ENCODE data around the gene PPP1R14B.

The PPP1R14B gene

DNA sequence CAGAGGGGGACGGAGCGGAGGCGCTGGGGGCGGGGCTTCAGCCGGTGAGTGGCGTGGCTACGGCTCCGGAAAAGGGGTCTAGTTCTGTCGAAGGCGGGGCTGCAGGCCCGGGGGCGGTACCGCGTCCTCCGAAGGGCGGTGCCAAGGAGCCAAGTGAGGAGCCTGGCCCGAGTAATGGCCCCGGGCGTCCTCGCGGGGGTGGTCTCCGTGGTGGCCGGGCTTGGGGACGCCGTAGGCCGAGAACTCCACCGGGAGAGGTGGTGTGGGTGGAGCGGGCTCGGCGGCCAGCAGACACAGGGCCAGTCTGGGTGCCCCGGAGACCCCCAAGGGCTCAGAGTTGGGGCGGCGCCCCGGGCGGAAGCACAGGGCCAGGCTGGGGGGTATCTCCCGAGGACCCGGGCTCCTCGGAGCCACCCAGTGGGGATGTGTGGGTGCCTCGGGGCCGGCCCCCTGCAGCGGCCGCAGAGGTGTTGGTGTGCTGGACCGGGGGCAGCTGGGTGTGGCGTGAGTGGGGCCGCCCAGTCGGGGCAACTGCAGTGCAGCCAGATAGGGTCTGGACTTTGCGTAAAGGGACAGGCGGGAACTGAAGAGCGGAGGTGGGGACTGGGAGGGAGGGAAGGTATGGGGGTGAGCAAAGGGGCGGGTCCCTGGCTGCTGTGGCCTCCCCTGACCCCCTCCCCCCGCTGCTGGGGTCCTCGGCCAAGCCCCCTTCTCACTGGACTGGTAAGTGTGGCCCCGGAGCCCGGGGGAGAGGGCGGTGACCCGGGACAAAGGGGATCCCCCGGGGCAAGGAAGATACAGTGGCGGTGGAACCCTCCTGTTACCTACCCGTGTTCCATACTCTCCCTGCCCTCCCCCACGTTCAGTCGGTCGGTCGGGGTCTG, 5.0 kb downstream of the PPP1R14B start:
- Histone ChIP-seq H3K27me3 (ENCODE audit: insufficient read depth, low read length) (no peaks in the 10 kb centered on the region), H2AFZ (ENCODE audit: low read length, unreplicated experiment) (no peak overlapping the region), H3K4me3 (ENCODE audit: low read depth, low read length) (peak overlapping the region; percentile 84), H3K27ac (ENCODE audit: low read depth, low read length) (peak overlapping the region; percentile 41), H3K4me1 (ENCODE audit: control insufficient read depth, insufficient read depth, low read length, unreplicated experiment) (peaks cover 35% of the 10 kb centered on the region), H3K79me2 (ENCODE audit: control insufficient read depth, insufficient read depth, low read length, unreplicated experiment) (peaks cover 37% of the 10 kb centered on the region), H3K36me3 (ENCODE audit: insufficient read depth, low read length) (no peaks in the 10 kb centered on the region)

DNA sequence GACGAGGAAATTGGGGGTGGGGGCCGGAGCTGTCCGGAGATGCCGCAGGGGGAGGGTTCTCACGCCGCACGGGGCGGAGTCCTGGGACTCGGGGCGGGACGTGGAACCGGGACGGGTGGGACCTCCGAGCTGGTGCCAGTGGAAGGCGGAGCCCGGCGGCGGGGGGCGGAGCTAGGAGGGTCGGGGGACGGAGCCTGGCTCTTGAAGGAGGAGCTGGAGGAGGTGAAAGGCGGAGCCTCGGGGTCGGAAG, 5.6 kb downstream of the PPP1R14B start:
- peak overlapping the region; percentile 88 for H3K27ac ChIP-seq (ENCODE audit: low read depth, low read length)

DNA sequence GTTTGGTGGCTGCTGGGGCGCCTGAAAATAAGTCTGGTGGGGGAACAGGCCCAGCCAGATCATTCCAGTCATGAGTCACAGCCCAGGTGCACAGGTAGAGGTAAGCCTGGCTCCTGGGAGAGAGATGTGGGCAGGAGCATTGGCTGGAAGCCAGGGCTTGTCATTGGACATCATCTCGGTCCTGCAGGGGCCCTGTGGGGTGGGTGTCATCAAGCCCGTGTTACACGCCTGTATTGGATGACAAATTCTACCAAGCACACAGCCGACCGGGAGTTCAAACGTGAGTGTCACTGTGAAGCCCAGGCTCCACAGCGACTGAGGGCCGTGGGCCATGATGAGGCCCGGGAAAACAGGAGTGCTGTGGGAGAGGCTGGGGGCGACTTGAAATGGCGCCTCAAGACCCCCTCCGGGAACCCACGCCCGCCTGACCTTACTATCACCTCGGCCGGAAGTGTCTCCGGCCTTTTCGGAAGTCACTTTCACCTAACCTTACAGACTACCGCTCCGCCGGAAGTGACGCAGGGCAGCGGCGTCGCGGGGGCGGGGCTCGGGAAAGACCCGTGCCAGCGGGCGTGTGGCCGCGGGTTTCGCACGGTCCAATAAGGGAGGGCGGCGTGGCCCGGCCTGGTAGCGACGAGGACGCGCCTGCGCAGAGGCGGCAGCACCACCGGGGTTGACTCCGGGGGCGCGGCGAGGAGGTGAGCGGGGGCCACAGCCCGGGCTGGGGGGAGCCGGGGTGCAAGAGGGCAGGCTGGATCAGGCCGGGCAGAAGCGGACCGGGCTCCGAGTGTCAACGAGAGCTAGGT, 6.1 kb downstream of the PPP1R14B start, which contains the start of gene FKBP2:
Gene FKBP2 (plus strand): TSS at position 661 of the 806 bp plus-strand sequence. CDS start 1,293 bp downstream, outside the sequence.
- Histone ChIP-seq H3K79me2 (ENCODE audit: control insufficient read depth, insufficient read depth, low read length, unreplicated experiment) (peaks cover 33% of the 10 kb centered on the region), H3K4me3 (ENCODE audit: low read depth, low read length) (peak within 1 kb of the TSS; percentile 84), H3K4me1 (ENCODE audit: control insufficient read depth, insufficient read depth, low read length, unreplicated experiment) (peaks cover 35% of the 10 kb centered on the region), H2AFZ (ENCODE audit: low read length, unreplicated experiment) (peak within 1 kb of the TSS; percentile 19), H3K27me3 (ENCODE audit: insufficient read depth, low read length) (no peaks in the 10 kb centered on the region), H3K36me3 (ENCODE audit: insufficient read depth, low read length) (no peaks in the 10 kb centered on the region), H3K27ac (ENCODE audit: low read depth, low read length) (peak within 1 kb of the TSS; percentile 88)

More for the DNA sequence above, 5.6 kb downstream of the PPP1R14B start:
- Histone ChIP-seq H3K4me1 (ENCODE audit: control insufficient read depth, insufficient read depth, low read length, unreplicated experiment) (peaks cover 35% of the 10 kb centered on the region), H3K36me3 (ENCODE audit: insufficient read depth, low read length) (no peaks in the 10 kb centered on the region), H2AFZ (ENCODE audit: low read length, unreplicated experiment) (no peak overlapping the region), H3K27me3 (ENCODE audit: insufficient read depth, low read length) (no peaks in the 10 kb centered on the region), H3K4me3 (ENCODE audit: low read depth, low read length) (peak overlapping the region; percentile 84), H3K79me2 (ENCODE audit: control insufficient read depth, insufficient read depth, low read length, unreplicated experiment) (peaks cover 36% of the 10 kb centered on the region)

DNA sequence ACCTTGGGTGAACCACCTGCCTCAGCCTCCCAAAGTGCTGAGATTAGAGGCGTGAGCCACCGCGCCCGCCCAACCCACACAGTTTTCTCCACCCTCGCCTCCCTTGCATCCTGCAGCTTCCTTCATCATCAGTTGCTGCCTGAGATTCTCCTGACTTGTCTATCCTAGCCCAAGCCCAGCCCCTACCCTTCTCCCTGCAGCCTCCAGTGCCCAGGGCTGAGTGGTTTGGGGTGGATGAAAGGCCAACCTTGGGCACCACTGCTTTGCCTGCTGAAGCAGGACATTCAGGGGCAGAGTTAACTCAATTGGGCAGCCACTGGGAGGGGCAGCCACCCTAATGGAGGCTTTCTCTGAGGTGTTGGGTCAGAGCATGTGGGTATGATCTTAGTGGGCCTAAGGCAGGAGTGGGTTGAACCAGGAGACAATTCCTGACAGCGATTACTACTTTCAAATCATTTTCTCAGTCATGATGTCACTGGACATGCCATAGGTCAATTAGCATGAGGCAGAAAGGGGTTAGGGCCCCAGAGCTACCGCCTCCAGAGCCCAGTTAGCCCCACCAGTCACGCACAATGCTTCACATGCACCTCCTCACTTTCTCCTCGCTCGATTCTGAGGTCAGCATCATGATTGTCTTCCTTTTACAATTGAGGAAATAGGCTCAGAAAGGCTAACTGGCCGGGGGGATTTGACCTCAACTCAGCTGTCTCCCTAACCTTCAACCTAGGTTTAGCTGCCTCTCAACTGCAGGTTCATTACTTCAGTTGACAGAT, 6.9 kb downstream of the PPP1R14B start:
- H3K4me3 ChIP-seq (ENCODE audit: low read depth, low read length): peak overlapping the region; percentile 84
- peak overlapping the region; percentile 88 for H3K27ac ChIP-seq (ENCODE audit: low read depth, low read length)
- H2AFZ ChIP-seq (ENCODE audit: low read length, unreplicated experiment): no peak overlapping the region
- peaks cover 32% of the 10 kb centered on the region for H3K4me1 ChIP-seq (ENCODE audit: control insufficient read depth, insufficient read depth, low read length, unreplicated experiment)
- H3K36me3 ChIP-seq (ENCODE audit: insufficient read depth, low read length): no peaks in the 10 kb centered on the region
- H3K27me3 ChIP-seq (ENCODE audit: insufficient read depth, low read length): no peaks in the 10 kb centered on the region
- H3K79me2 ChIP-seq (ENCODE audit: control insufficient read depth, insufficient read depth, low read length, unreplicated experiment): peaks cover 32% of the 10 kb centered on the region

DNA sequence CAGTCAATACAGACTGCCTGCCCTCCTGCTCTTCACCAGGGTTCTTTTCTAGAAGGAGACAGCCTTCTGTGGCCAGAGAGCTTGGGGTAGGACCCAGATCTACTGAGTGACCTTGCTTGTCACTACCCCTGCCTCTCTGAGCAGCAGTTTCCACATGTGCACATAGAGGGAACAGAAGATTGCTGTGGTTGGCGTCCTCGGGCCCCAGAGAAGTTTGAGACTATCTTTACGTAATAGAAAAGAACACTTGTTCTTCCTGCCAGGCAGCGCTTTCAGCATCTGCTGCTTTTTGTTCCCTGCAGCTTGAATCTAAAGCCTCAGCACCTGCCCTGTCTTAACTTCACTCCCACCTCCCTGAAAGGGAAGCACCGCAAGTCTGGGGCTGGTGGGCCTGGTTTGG, 7.7 kb downstream of the PPP1R14B start:
- Histone ChIP-seq H3K27ac (ENCODE audit: low read depth, low read length) (no peak overlapping the region), H3K36me3 (ENCODE audit: insufficient read depth, low read length) (no peaks in the 10 kb centered on the region), H3K4me3 (ENCODE audit: low read depth, low read length) (no peak overlapping the region), H3K79me2 (ENCODE audit: control insufficient read depth, insufficient read depth, low read length, unreplicated experiment) (peaks cover 24% of the 10 kb centered on the region), H3K4me1 (ENCODE audit: control insufficient read depth, insufficient read depth, low read length, unreplicated experiment) (peaks cover 26% of the 10 kb centered on the region), H2AFZ (ENCODE audit: low read length, unreplicated experiment) (no peak overlapping the region), H3K27me3 (ENCODE audit: insufficient read depth, low read length) (no peaks in the 10 kb centered on the region)

DNA sequence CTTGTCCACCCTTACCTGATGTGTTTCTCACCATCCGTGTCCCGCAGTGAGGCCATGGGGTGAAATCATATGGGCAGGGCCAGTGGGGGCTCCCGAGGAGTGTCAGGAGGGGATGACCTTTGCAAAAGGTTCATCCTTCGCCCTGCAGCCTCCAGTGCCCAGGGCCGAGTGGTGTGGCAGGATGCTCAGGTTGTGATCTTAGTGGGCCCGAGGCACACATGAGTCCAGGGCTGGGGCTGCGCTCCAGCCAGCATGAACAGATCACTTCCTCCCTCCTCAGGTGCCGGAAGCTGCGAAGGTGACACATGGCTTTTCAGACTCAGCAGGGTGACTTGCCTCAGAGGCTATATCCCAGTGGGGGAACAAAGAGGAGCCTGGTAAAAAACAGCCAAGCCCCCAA, 8.7 kb downstream of the PPP1R14B start:
- H3K27me3 ChIP-seq (ENCODE audit: insufficient read depth, low read length): no peaks in the 10 kb centered on the region
- peaks cover 19% of the 10 kb centered on the region for H3K79me2 ChIP-seq (ENCODE audit: control insufficient read depth, insufficient read depth, low read length, unreplicated experiment)
- no peak overlapping the region for H3K27ac ChIP-seq (ENCODE audit: low read depth, low read length)
- H3K36me3 ChIP-seq (ENCODE audit: insufficient read depth, low read length): no peaks in the 10 kb centered on the region
- peaks cover 21% of the 10 kb centered on the region for H3K4me1 ChIP-seq (ENCODE audit: control insufficient read depth, insufficient read depth, low read length, unreplicated experiment)
- no peak overlapping the region for H3K4me3 ChIP-seq (ENCODE audit: low read depth, low read length)
- no peak overlapping the region for H2AFZ ChIP-seq (ENCODE audit: low read length, unreplicated experiment)

DNA sequence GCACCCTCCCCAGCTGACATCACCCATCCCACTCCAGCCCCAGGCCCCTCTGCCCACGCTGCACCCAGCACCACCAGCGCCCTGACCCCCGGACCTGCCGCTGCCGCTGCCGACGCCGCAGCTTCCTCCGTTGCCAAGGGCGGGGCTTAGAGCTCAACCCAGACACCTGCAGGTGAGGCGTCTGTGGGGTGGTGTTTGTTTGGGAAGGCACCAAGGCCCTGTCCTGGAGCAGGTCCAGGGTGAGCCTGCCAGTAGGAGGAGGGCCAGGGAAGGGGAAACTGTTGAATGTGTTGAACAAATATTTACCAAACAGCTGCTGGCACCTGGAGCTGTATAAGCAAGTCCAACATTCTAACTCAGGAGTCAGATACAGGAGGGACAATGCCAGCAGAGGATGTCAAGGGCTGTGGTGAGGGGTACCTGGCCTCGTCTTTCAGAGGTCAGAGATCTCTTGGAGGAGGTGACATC, 9.2 kb downstream of the PPP1R14B start:
- no peak overlapping the region for H2AFZ ChIP-seq (ENCODE audit: low read length, unreplicated experiment)
- no peak overlapping the region for H3K4me3 ChIP-seq (ENCODE audit: low read depth, low read length)
- no peaks in the 10 kb centered on the region for H3K36me3 ChIP-seq (ENCODE audit: insufficient read depth, low read length)
- H3K27me3 ChIP-seq (ENCODE audit: insufficient read depth, low read length): no peaks in the 10 kb centered on the region
- H3K4me1 ChIP-seq (ENCODE audit: control insufficient read depth, insufficient read depth, low read length, unreplicated experiment): peaks cover 15% of the 10 kb centered on the region
- no peak overlapping the region for H3K27ac ChIP-seq (ENCODE audit: low read depth, low read length)
- H3K79me2 ChIP-seq (ENCODE audit: control insufficient read depth, insufficient read depth, low read length, unreplicated experiment): peaks cover 17% of the 10 kb centered on the region

DNA sequence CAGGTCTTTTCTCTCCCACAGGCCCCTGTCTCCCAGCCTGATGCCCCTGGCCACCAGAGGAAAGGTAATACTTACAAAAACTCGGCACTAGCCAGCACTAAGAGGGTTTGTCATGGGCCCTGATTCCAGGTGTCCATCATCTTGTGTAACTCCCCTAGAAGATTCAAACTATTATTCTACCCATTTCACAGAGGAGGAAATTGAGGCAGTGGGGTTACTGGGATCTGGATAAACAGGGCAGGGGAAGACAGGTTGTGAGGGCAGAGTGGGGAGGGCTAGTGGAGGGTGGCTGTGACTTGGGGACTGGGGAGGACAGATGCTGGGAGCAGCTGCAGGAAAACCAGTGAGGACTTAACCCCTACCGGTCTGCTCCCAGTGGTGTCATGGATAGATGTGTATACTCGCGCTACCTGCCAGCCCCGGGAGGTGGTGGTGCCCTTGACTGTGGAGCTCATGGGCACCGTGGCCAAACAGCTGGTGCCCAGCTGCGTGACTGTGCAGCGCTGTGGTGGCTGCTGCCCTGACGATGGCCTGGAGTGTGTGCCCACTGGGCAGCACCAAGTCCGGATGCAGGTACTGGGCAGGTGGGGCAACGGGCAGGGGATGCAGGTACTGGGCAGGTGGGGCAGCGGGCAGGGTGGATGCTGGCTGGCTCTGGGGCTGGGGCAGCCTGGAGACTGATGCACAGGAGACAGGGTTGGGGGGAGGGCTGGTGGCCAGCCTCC, 11.1 kb downstream of the PPP1R14B start:
- no peak overlapping the region for H3K27ac ChIP-seq (ENCODE audit: low read depth, low read length)
- no peaks in the 10 kb centered on the region for H3K36me3 ChIP-seq (ENCODE audit: insufficient read depth, low read length)
- peaks cover 11% of the 10 kb centered on the region for H3K4me1 ChIP-seq (ENCODE audit: control insufficient read depth, insufficient read depth, low read length, unreplicated experiment)
- no peak overlapping the region for H2AFZ ChIP-seq (ENCODE audit: low read length, unreplicated experiment)
- H3K27me3 ChIP-seq (ENCODE audit: insufficient read depth, low read length): no peaks in the 10 kb centered on the region
- H3K4me3 ChIP-seq (ENCODE audit: low read depth, low read length): peak overlapping the region; percentile 84
- H3K79me2 ChIP-seq (ENCODE audit: control insufficient read depth, insufficient read depth, low read length, unreplicated experiment): peaks cover 11% of the 10 kb centered on the region

DNA sequence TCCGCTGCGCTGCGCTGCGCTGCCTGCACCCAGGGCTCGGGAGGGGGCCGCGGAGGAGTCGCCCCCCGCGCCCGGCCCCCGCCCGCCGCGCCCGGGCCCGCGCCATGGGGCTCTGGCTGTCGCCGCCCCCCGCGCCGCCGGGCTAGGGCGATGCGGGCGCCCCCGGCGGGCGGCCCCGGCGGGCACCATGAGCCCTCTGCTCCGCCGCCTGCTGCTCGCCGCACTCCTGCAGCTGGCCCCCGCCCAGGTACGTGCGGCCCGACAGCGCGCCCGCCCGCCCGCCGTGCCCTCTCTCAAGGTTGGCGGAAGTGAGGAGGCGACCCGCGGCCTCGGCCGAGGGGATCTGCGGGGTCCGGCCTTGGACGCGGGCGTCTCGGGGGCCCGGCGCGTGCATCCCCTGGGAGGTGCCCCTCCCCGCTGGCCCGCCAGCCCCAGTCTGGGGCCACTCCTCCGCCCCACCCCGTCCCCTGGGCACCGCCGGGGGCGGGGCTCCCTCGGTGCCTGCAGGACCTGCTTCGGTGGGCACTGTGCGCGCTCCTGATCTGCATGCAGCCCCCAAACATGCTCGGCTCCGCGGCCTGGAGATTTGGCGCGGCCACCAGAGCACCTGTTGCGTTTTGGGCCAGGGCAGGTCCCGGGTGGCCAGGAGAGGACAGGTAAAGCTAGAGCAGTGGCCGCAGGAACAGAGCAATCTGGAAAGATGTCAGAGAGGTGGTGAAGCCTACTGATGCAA, 11.9 kb downstream of the PPP1R14B start:
- Histone ChIP-seq H3K4me1 (ENCODE audit: control insufficient read depth, insufficient read depth, low read length, unreplicated experiment) (peaks cover 4% of the 10 kb centered on the region), H3K27me3 (ENCODE audit: insufficient read depth, low read length) (no peaks in the 10 kb centered on the region), H3K36me3 (ENCODE audit: insufficient read depth, low read length) (no peaks in the 10 kb centered on the region), H3K27ac (ENCODE audit: low read depth, low read length) (no peak overlapping the region), H2AFZ (ENCODE audit: low read length, unreplicated experiment) (no peak overlapping the region), H3K4me3 (ENCODE audit: low read depth, low read length) (peak overlapping the region; percentile 84), H3K79me2 (ENCODE audit: control insufficient read depth, insufficient read depth, low read length, unreplicated experiment) (peaks cover 11% of the 10 kb centered on the region)

Data from ACC112 (cell line).